Urothelium cell line (cell line): ENCODE data around the gene HNRNPA2B1.
"Not testable (repeated sequence)": the region's sequence is repeated elsewhere in the genome, so short reads cannot be mapped to it uniquely, and the experiment has no call there.

ENCODE experiments used
- DNase-seq: peaks from one replicate; pipeline ENCODE4 v3.0.0; 2011; ENCODE audit warnings: low spot score, mixed read lengths
- FAIRE-seq: peaks from 2 replicates; lab custom pipeline; 2011; peaks lifted over from hg19 to GRCh38; lab: Jason Lieb, UNC

HNRNPA2B1 gene

GRCh38 chr7:26148307-26148700 lies 52.2 kb downstream of the HNRNPA2B1 start:
- FAIRE-seq, DNase-seq: not testable (repeated sequence)

DNA sequence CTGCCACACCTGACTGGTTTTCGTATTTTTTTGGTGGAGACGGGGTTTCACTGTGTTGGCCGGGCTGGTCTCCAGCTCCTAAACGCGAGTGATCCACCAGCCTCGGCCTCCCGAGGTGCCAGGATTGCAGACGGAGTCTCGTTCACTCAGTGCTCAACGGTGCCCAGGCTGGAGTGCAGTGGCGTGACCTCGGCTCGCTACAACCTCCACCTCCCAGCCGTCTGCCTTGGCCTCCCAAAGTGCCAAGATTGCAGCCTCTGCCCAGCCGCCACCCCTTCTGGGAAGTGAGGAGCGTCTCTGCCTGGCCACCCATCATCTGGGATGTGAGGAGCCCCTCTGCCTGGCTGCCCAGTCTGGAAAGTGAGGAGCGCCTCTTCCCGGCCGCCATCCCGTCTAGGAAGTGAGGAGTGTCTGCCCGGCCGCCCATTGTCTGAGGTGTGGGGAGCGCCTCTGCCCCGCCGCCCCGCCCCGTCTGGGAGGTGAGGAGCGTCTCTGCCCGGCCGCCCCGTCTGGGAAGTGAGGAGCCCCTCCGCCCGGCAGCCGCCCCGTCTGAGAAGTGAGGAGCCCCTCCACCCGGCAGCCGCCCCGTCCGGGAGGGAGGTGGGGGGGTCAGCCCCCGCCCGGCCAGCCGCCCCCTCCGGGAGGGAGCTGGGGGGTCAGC lies 52.8 kb downstream of the HNRNPA2B1 start:
- not testable (repeated sequence) for DNase-seq, FAIRE-seq

GRCh38 chr7:26147030-26147429 lies 53.5 kb downstream of the HNRNPA2B1 start:
- FAIRE-seq (no peak), DNase-seq (no peak)

DNA sequence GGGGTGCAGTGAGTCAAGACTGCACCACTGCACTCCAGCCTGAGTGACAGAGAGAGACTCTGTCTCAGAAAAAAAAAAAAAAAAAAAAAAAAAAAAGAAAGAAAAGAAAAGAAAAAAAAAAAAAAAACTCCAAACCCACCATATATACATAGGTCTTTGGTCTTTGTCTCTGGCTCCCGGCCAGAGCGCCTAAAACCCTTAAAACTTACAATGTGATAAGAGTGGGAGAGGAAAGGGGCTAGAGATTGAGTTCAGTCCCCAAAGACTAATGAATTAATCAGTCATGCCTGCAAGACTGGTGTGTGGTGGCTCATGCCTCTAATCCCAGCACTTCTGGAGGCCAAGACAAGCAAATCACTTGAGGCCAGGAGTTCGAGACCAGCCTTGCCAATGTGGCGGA lies 55.3 kb downstream of the HNRNPA2B1 start:
- DNase-seq (no peak), FAIRE-seq (no peak)

- FAIRE-seq, result no peak
These were observed 56.1 kb downstream of the HNRNPA2B1 start for GRCh38 chr7:26144184-26145080.

DNA sequence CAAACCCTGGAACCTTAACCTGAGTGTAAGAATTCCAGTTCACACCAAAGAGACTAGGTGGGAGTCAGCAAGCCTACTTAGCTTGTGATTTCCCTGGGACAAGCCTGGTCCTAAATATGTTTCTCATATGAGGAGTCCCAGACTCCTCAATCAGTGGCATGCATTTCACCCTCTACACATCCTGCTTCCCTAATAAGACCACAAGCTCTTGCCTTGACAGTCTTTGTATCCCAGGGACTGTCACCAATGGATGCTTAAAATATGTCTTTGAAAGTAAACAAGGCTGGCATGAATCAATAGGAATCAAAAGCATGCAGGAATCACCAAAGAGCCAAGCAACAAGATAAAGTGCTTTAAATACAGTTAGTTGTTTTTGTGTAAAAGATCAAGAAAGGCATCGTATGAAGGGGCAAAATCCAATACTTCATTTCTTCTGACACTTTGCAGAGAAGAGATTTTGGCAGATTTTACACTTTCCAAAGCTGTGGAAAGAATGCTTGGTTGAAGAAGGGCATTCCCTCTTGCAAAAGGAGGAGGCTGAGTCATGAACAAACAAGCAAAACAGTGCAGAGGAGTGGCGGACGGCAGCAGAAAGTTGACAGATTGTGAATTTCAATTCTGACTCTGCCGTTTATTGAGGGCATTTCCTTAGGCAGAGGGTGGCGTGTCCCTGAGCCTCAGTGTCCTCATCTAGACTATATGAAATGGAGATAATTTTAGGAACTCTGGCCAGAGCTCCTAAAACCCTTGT lies 57.1 kb downstream of the HNRNPA2B1 start:
- FAIRE-seq (no peak), DNase-seq (no peak)

More at GRCh38 chr7:26144184-26145080, 56.1 kb downstream of the HNRNPA2B1 start:
- no peak for DNase-seq

- DNase-seq (no peak), FAIRE-seq (no peak)
These were observed 59.5 kb downstream of the HNRNPA2B1 start for GRCh38 chr7:26141077-26141476.

- no peak for FAIRE-seq
These were observed 60.2 kb downstream of the HNRNPA2B1 start for GRCh38 chr7:26140380-26140779.

More at GRCh38 chr7:26140380-26140779, 60.2 kb downstream of the HNRNPA2B1 start:
- DNase-seq, result no peak
